CD14-positive monocyte (primary cell): ENCODE results near the gene SUSD1. TPM values are rescaled to one million over a fixed set of nuclear protein-coding genes. Genes with fewer than 3 reads are reported as not detected.

Source experiments
- DNase-seq, 3 donors: peaks; one replicate each; pipeline ENCODE4 v3.0.0-alpha.2; 2011 to 2022
- H2AFZ ChIP-seq: 2 replicates; pipeline ENCODE4 v1.6.0; 2012; ENCODE audit warnings: mild to moderate bottlenecking, low read depth, low read length, inconsistent platforms; ENCODE audit not compliant: insufficient read depth, poor library complexity, severe bottlenecking
- H3K27ac ChIP-seq, 2 donors: 1 replicate in 1 of 2; 2 replicates in 1 of 2; pipeline ENCODE4 v1.5.1; 2012 to 2013; ENCODE audit warnings: low read length in 2 of 2, control low read depth in 1 of 2, inconsistent platforms in 1 of 2, low read depth in 1 of 2, mild to moderate bottlenecking in 1 of 2
- H3K27me3 ChIP-seq, 2 donors: one replicate each; pipeline versions ENCODE4 v1.6.0 to v1.6.1; 2011 to 2013; ENCODE audit warnings: low read length in 2 of 2; ENCODE audit not compliant: control insufficient read depth in 2 of 2, insufficient read depth in 2 of 2
- H3K36me3 ChIP-seq, 2 donors: replicated peaks in 1 of 2; 1 replicate in 1 of 2; 2 replicates in 1 of 2; pipeline versions ENCODE4 v1.5.1 to v1.6.1; 2012 to 2013; ENCODE audit warnings: low read length in 2 of 2, control low read depth in 1 of 2, inconsistent platforms in 1 of 2, mild to moderate bottlenecking in 1 of 2; ENCODE audit not compliant: insufficient read depth in 2 of 2, control insufficient read depth in 1 of 2
- H3K4me1 ChIP-seq, 2 donors: 1 replicate in 1 of 2; 2 replicates in 1 of 2; pipeline versions ENCODE4 v1.5.1 to v1.6.1; 2012 to 2013; ENCODE audit warnings: low read length in 2 of 2, control low read depth in 1 of 2, inconsistent platforms in 1 of 2, mild to moderate bottlenecking in 1 of 2, moderate library complexity in 1 of 2; ENCODE audit not compliant: insufficient read depth in 2 of 2, control insufficient read depth in 1 of 2
- H3K4me2 ChIP-seq: replicated peaks from 2 replicates; pipeline ENCODE3; 2012; ENCODE audit warnings: low read length, moderate library complexity, mild to moderate bottlenecking; ENCODE audit not compliant: poor library complexity, severe bottlenecking; ENCODE audit errors: extremely low read depth
- H3K4me3 ChIP-seq, 3 experiments: fragments of 200-600 bp in 1 of 3; sonication (generic) in 1 of 3; replicated peaks in 1 of 3; 1 replicate in 2 of 3; 2 replicates in 1 of 3; pipeline ENCODE4 v1.5.1; 2011 to 2013; ENCODE audit warnings: low read length in 3 of 3, mild to moderate bottlenecking in 3 of 3, control low read depth in 2 of 3, low read depth in 2 of 3, inconsistent platforms in 1 of 3, moderate library complexity in 1 of 3
- H3K79me2 ChIP-seq: 2 replicates; pipeline ENCODE4 v1.6.0; 2012; ENCODE audit warnings: mild to moderate bottlenecking, control low read depth, inconsistent platforms, low read length, moderate library complexity; ENCODE audit not compliant: insufficient read depth
- H3K9ac ChIP-seq: 2 replicates; pipeline ENCODE4 v1.6.0; 2017; ENCODE audit warnings: low read length, mild to moderate bottlenecking; ENCODE audit not compliant: insufficient read depth, poor library complexity, severe bottlenecking
- H3K9me3 ChIP-seq, 2 donors: replicated peaks in 1 of 2; 1 replicate in 1 of 2; 2 replicates in 1 of 2; pipeline versions ENCODE4 v1.5.1 to v1.6.1; 2012 to 2013; ENCODE audit warnings: low read length in 2 of 2, control low read depth in 1 of 2; ENCODE audit not compliant: control insufficient read depth in 1 of 2, insufficient read depth in 1 of 2
- H4K20me1 ChIP-seq: 2 replicates; pipeline ENCODE4 v1.6.0; 2012; ENCODE audit warnings: mild to moderate bottlenecking, low read length, control low read depth, moderate library complexity; ENCODE audit not compliant: insufficient read depth
- H3K27ac Mint-ChIP-seq, 7 donors: one replicate each; pipeline ENCODE4 v1.8.0; 2020; ENCODE audit warnings: mild to moderate bottlenecking in 7 of 7, mixed read lengths in 7 of 7, moderate library complexity in 6 of 7, inconsistent platforms in 2 of 7
- H3K27me3 Mint-ChIP-seq, 3 donors: one replicate each; pipeline ENCODE4 v1.8.0; 2021 to 2022; ENCODE audit warnings: low read depth in 3 of 3, mild to moderate bottlenecking in 3 of 3, mixed read lengths in 3 of 3, moderate library complexity in 3 of 3, inconsistent platforms in 1 of 3
- H3K36me3 Mint-ChIP-seq, 2 donors: one replicate each; pipeline ENCODE4 v1.8.0; 2020; ENCODE audit warnings: mixed read lengths in 2 of 2, inconsistent platforms in 1 of 2, mild to moderate bottlenecking in 1 of 2
- H3K4me1 Mint-ChIP-seq: one replicate; pipeline ENCODE4 v1.8.0; 2020; ENCODE audit warnings: mild to moderate bottlenecking, mixed read lengths
- H3K4me3 Mint-ChIP-seq, 2 donors: one replicate each; pipeline ENCODE4 v1.8.0; 2020; ENCODE audit warnings: mild to moderate bottlenecking in 2 of 2, mixed read lengths in 2 of 2, moderate library complexity in 1 of 2
- H3K9me3 Mint-ChIP-seq, 7 donors: one replicate each; pipeline ENCODE4 v1.8.0; 2020 to 2022; ENCODE audit warnings: mixed read lengths in 7 of 7, mild to moderate bottlenecking in 6 of 7, moderate library complexity in 6 of 7, inconsistent platforms in 2 of 7
- WGBS: methylation state at CpG from one replicate; pipeline ENCODE4 v1.1.5; 2013; ENCODE audit warnings: missing lambda C conversion rate; ENCODE audit not compliant: insufficient coverage; 5-methylcytosine and 5-hydroxymethylcytosine counted together
- intact Hi-C, 2 donors: fragments of 100-400 bp; cut with micrococcal nuclease; formaldehyde crosslinking; loops; one replicate each; pipeline versions ENCODE4 v1.15.0 to v1.15.1; 2023
- polyA plus RNA-seq, 3 donors: library from polyadenylated mRNA; depleted of rRNA in 1 of 3; unstranded in 2 of 3; stranded (reverse) in 1 of 3; fragments of 300-500 nt in 2 of 3; fragments of >200 nt in 1 of 3; fragmentation: Illumina TruSeq in 2 of 3; gene quantifications; 1 replicate in 2 of 3; 2 replicates in 1 of 3; pipeline ENCODE4 v1.2.3, GENCODE V29; 2012 to 2021
- TF ChIP-seq, protein P1 (sequence below): fragments of 200-600 bp; IDR thresholded peaks from one replicate; pipeline ENCODE4 v1.8.0; 2022; ENCODE audit warnings: antibody characterized with exemption, mild to moderate bottlenecking

Gene SUSD1
- polyA plus RNA-seq, 3 donors, result 29.1 to 42.3 (median 30.9) TPM

DNA sequence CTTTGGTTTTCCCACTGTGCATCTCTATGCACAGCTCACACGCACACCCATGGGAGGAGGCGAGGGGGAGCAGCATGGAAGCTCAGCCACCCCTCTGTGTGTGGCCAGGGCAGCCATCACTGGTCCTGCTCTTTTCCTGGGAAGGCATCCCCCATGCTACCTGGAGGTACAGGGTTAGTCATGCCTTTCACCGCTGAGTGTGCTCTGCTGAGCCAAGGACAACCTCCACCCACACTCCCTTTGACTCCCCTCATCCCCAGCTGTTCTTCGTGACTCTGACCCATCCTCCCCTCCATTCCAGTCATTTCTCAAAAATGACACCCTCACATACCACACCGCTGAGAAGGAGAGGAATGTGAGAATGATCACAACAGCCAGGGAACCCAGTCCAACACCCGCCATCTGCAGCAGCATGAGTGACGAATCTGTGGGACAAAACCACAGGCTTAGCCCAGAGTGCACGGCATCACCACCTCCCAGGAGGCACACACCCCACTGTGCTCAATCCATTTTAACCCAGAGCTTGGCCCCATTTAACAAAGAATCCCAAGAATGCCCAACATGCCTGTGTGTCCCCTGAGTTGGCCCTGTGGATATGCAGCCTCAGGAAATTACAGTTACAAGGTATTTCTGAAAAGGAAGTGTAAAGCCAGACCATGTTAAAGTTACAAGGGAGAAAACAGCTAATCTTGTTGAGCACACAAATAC, 133.4 kb downstream of the SUSD1 start:
- H3K9me3 ChIP-seq, result no peaks in the 10 kb centered on the region
- TF ChIP-seq, protein P1, sequence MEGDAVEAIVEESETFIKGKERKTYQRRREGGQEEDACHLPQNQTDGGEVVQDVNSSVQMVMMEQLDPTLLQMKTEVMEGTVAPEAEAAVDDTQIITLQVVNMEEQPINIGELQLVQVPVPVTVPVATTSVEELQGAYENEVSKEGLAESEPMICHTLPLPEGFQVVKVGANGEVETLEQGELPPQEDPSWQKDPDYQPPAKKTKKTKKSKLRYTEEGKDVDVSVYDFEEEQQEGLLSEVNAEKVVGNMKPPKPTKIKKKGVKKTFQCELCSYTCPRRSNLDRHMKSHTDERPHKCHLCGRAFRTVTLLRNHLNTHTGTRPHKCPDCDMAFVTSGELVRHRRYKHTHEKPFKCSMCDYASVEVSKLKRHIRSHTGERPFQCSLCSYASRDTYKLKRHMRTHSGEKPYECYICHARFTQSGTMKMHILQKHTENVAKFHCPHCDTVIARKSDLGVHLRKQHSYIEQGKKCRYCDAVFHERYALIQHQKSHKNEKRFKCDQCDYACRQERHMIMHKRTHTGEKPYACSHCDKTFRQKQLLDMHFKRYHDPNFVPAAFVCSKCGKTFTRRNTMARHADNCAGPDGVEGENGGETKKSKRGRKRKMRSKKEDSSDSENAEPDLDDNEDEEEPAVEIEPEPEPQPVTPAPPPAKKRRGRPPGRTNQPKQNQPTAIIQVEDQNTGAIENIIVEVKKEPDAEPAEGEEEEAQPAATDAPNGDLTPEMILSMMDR, result no peak
- peak overlapping the region in 2 of 7 donors; percentile 32 to 48 for H3K27ac Mint-ChIP-seq
- H4K20me1 ChIP-seq, result no peaks in the 10 kb centered on the region
- peaks cover 1 to 4% (median 2%) of the 10 kb centered on the region in 3 donors for H3K27me3 Mint-ChIP-seq
- WGBS, result 100% methylated on average over 5 of the region's 8 CpGs
- H3K36me3 Mint-ChIP-seq, result peaks cover 63 to 81% of the 10 kb centered on the region in 2 donors
- no peak overlapping the region for H3K9ac ChIP-seq
- peaks cover 2% of the 10 kb centered on the region for H3K4me1 Mint-ChIP-seq
- H3K9me3 Mint-ChIP-seq, result no peaks in the 10 kb centered on the region
- H3K4me3 Mint-ChIP-seq, result no peak overlapping the region
- intact Hi-C loops, result no loop called here
- no peak overlapping the region for H3K4me3 ChIP-seq
- H3K79me2 ChIP-seq, result no peaks in the 10 kb centered on the region
- no peaks in the 10 kb centered on the region for H3K4me1 ChIP-seq
- H3K36me3 ChIP-seq, result peaks cover 40 to 89% of the 10 kb centered on the region in 2 donors
- H3K4me2 ChIP-seq, result no peak overlapping the region
- no peaks in the 10 kb centered on the region for H3K27me3 ChIP-seq
- no peak overlapping the region for H2AFZ ChIP-seq
- H3K27ac ChIP-seq, result peak overlapping the region in 1 of 2 donors; percentile 22
- DNase-seq, result no peak

DNA sequence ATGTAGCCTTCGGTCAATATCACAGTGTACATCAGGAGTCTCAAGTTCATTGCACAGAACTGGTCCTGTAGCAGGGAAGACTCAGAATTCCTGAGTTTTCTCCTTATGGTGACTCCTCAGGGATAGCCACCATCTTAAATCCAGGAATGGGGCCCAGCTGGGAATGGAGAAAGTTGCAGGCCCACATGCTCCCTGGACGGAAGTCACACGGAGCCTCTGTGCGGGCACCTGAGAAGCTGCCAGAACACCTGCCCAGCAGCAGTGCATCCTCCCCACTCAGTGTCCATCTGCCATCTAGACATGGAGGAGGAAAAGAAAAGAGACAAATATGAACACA, 133.9 kb downstream of the SUSD1 start:
- H3K27me3 ChIP-seq, result no peaks in the 10 kb centered on the region
- no peak overlapping the region for H3K4me3 ChIP-seq
- no peak overlapping the region for H3K27ac ChIP-seq
- H3K9me3 ChIP-seq, result no peaks in the 10 kb centered on the region
- Mint-ChIP-seq H3K4me1 (peaks cover 2% of the 10 kb centered on the region), H3K9me3 (no peaks in the 10 kb centered on the region), H3K27ac (no peak overlapping the region), H3K4me3 (no peak overlapping the region), H3K27me3 (peaks cover 1 to 4% (median 2%) of the 10 kb centered on the region in 3 donors), H3K36me3 (peaks cover 63 to 85% of the 10 kb centered on the region in 2 donors)
- no peaks in the 10 kb centered on the region for H3K79me2 ChIP-seq
- H4K20me1 ChIP-seq, result no peaks in the 10 kb centered on the region
- intact Hi-C loops, result no loop called here
- H3K4me1 ChIP-seq, result no peaks in the 10 kb centered on the region
- H3K36me3 ChIP-seq, result peaks cover 45 to 91% of the 10 kb centered on the region in 2 donors
- WGBS, result 100% methylated on average over 3 of the region's 4 CpGs
- H3K9ac ChIP-seq, result no peak overlapping the region
- no peak overlapping the region for H2AFZ ChIP-seq
- no peak overlapping the region for H3K4me2 ChIP-seq
- TF ChIP-seq, protein P1, result no peak
- DNase-seq, result no peak
